H1 (cell line): Measurements from ENCODE around the gene PSMB9. TPM values are rescaled to one million over a fixed set of nuclear protein-coding genes. Genes with fewer than 3 reads are reported as not detected.

ENCODE experiments used
- CTCF ChIA-PET: fragments of 300-600 bp; sonication (Branson Sonifier 250); formaldehyde crosslinking; loops from one replicate; lab custom pipeline; 2021; ENCODE audit not compliant: partially characterized antibody; lab: Charles Lee
- POLR2A ChIA-PET: fragments of 300-600 bp; sonication (Branson Sonifier 250); formaldehyde crosslinking; loops from one replicate; lab custom pipeline; 2021; ENCODE audit warnings: inconsistent platforms; ENCODE audit not compliant: partially characterized antibody; lab: Charles Lee
- DNase-seq, 2 experiments: peaks; one replicate each; pipeline versions ENCODE4 v3.0.0 to v3.0.0-alpha.2; 2010 to 2022; ENCODE audit warnings: low spot score in 2 of 2, low read depth in 1 of 2, mixed read lengths in 1 of 2
- FAIRE-seq: peaks from 2 replicates; lab custom pipeline; 2011; peaks lifted over from hg19 to GRCh38; lab: Jason Lieb, UNC
- H2AFZ ChIP-seq: 2 replicates; pipeline ENCODE4 v1.8.1; 2012; ENCODE audit warnings: low read length, inconsistent platforms
- H2AK5ac ChIP-seq: 2 replicates; pipeline ENCODE4 v1.6.1; 2013; ENCODE audit warnings: low read depth, low read length
- H2BK120ac ChIP-seq: replicated peaks from 2 replicates; pipeline ENCODE3; 2013; ENCODE audit warnings: low read depth, low read length, inconsistent platforms
- H2BK12ac ChIP-seq: 2 replicates; pipeline ENCODE4 v1.6.1; 2013; ENCODE audit warnings: low read depth, low read length
- H2BK15ac ChIP-seq: 2 replicates; pipeline ENCODE4 v1.6.1; 2013; ENCODE audit warnings: low read length
- H2BK20ac ChIP-seq: 2 replicates; pipeline ENCODE4 v1.6.1; 2013; ENCODE audit warnings: low read length
- H2BK5ac ChIP-seq: 2 replicates; pipeline ENCODE4 v1.6.1; 2013; ENCODE audit warnings: low read depth, low read length
- H3K14ac ChIP-seq: 2 replicates; pipeline ENCODE4 v1.6.1; 2013; ENCODE audit warnings: inconsistent platforms; ENCODE audit not compliant: insufficient read length
- H3K18ac ChIP-seq: 2 replicates; pipeline ENCODE4 v1.6.1; 2013; ENCODE audit warnings: low read length; ENCODE audit errors: extremely low read depth
- H3K23ac ChIP-seq: 2 replicates; pipeline ENCODE4 v1.6.1; 2013; ENCODE audit warnings: inconsistent platforms; ENCODE audit not compliant: insufficient read length
- H3K23me2 ChIP-seq: 2 replicates; pipeline ENCODE4 v1.6.1; 2013; ENCODE audit warnings: low read depth, low read length
- H3K27ac ChIP-seq: 2 replicates; pipeline ENCODE4 v1.6.1; 2011; ENCODE audit warnings: low read depth, low read length, inconsistent platforms
- H3K27me3 ChIP-seq, 4 experiments: replicated peaks in 1 of 4; 1 replicate in 1 of 4; 2 replicates in 3 of 4; pipeline versions ENCODE4 v1.6.1 to v1.8.1; 2011 to 2013; ENCODE audit warnings: low read length in 3 of 4, mild to moderate bottlenecking in 3 of 4, inconsistent platforms in 2 of 4, mixed read lengths in 2 of 4, moderate library complexity in 1 of 4; ENCODE audit not compliant: control insufficient read depth in 3 of 4, insufficient read depth in 3 of 4; ENCODE audit errors: extremely low read depth in 1 of 4
- H3K36me3 ChIP-seq, 4 experiments: 2 replicates each; pipeline versions ENCODE4 v1.6.1 to v1.8.1; 2011 to 2013; ENCODE audit warnings: mild to moderate bottlenecking in 4 of 4, low read length in 3 of 4, moderate library complexity in 2 of 4, control low read depth in 1 of 4, inconsistent platforms in 1 of 4; ENCODE audit not compliant: insufficient read depth in 4 of 4, control insufficient read depth in 2 of 4
- H3K4ac ChIP-seq: replicated peaks from 2 replicates; pipeline ENCODE3; 2013; ENCODE audit warnings: low read length, low read depth, mixed read lengths, inconsistent platforms; ENCODE audit not compliant: insufficient read length
- H3K4me1 ChIP-seq, 4 experiments: replicated peaks in 1 of 4; 1 replicate in 1 of 4; 2 replicates in 3 of 4; pipeline versions ENCODE4 v1.6.1 to v1.8.1; 2011 to 2013; ENCODE audit warnings: low read length in 3 of 4, inconsistent platforms in 2 of 4, mixed read lengths in 1 of 4; ENCODE audit not compliant: insufficient read depth in 4 of 4, control insufficient read depth in 3 of 4
- H3K4me2 ChIP-seq, 2 experiments: 2 replicates each; pipeline versions ENCODE4 v1.6.1 to v1.8.1; 2011 to 2013; ENCODE audit warnings: low read depth in 2 of 2, low read length in 2 of 2, control low read depth in 1 of 2, inconsistent platforms in 1 of 2, mild to moderate bottlenecking in 1 of 2; ENCODE audit not compliant: insufficient read depth in 1 of 2
- H3K4me3 ChIP-seq, 4 experiments: fragments of 200-600, 300-600 bp in 1 of 4; sonication (generic), shearing (Covaris generic), sonication (Bioruptor Twin) in 1 of 4; 2 replicates each; pipeline versions ENCODE4 v1.5.1 to v1.8.1; 2011 to 2016; ENCODE audit warnings: low read length in 4 of 4, low read depth in 3 of 4, control low read depth in 2 of 4, inconsistent platforms in 2 of 4, mild to moderate bottlenecking in 2 of 4, mixed read lengths in 1 of 4, moderate library complexity in 1 of 4; ENCODE audit not compliant: insufficient read depth in 2 of 4; ENCODE audit errors: extremely low read depth in 1 of 4
- H3K56ac ChIP-seq: replicated peaks from 2 replicates; pipeline ENCODE3; 2013; ENCODE audit warnings: low read depth, mild to moderate bottlenecking, mixed read lengths, low read length, inconsistent platforms; ENCODE audit not compliant: insufficient read length
- H3K79me1 ChIP-seq: 2 replicates; pipeline ENCODE4 v1.6.1; 2013; ENCODE audit warnings: low read depth, low read length, control low read depth
- H3K79me2 ChIP-seq, 2 experiments: 2 replicates each; pipeline versions ENCODE4 v1.6.1 to v1.8.1; 2012 to 2013; ENCODE audit warnings: low read length in 2 of 2, mild to moderate bottlenecking in 2 of 2, inconsistent platforms in 1 of 2; ENCODE audit not compliant: insufficient read depth in 2 of 2, control insufficient read depth in 1 of 2
- H3K9ac ChIP-seq, 4 experiments: replicated peaks in 1 of 4; 1 replicate in 1 of 4; 2 replicates in 3 of 4; pipeline versions ENCODE4 v1.6.1 to v1.8.1; 2011 to 2013; ENCODE audit warnings: low read depth in 3 of 4, low read length in 3 of 4, control low read depth in 2 of 4, mild to moderate bottlenecking in 2 of 4, moderate library complexity in 2 of 4, inconsistent platforms in 1 of 4; ENCODE audit errors: extremely low read depth in 1 of 4
- H3K9me3 ChIP-seq, 2 experiments: 2 replicates each; pipeline versions ENCODE4 v1.6.1 to v1.8.1; 2012 to 2013; ENCODE audit warnings: mild to moderate bottlenecking in 2 of 2, moderate library complexity in 2 of 2, control low read depth in 1 of 2, inconsistent platforms in 1 of 2, low read depth in 1 of 2, low read length in 1 of 2, mixed read lengths in 1 of 2; ENCODE audit not compliant: insufficient read depth in 2 of 2
- H4K20me1 ChIP-seq, 2 experiments: replicated peaks in 1 of 2; 2 replicates each; pipeline versions ENCODE3 to v1.8.1; 2011 to 2013; ENCODE audit warnings: inconsistent platforms in 2 of 2, low read length in 2 of 2, mild to moderate bottlenecking in 1 of 2; ENCODE audit not compliant: insufficient read depth in 2 of 2, control insufficient read depth in 1 of 2
- H4K5ac ChIP-seq: 2 replicates; pipeline ENCODE4 v1.6.1; 2013; ENCODE audit warnings: low read length, low read depth, mixed read lengths, inconsistent platforms; ENCODE audit not compliant: insufficient read length
- H4K8ac ChIP-seq: 2 replicates; pipeline ENCODE4 v1.8.0; 2013; ENCODE audit warnings: mild to moderate bottlenecking, moderate library complexity, low read length, inconsistent platforms; ENCODE audit not compliant: insufficient read depth; ENCODE audit errors: extremely low read depth
- H4K91ac ChIP-seq: replicated peaks from 2 replicates; pipeline ENCODE3; 2013; ENCODE audit warnings: low read length, mixed read lengths, inconsistent platforms; ENCODE audit not compliant: insufficient read length
- ASH2L ChIP-seq: fragments of 200-600, 300-600 bp; sonication (generic); IDR thresholded peaks from one replicate; pipeline ENCODE4 v1.7.1; 2017; ENCODE audit warnings: low read length
- BRCA1 ChIP-seq: IDR thresholded peaks from 2 replicates; pipeline ENCODE4 v1.6.1; 2012; ENCODE audit warnings: low read depth, low read length, improper control_type of control experiment
- EZH2 ChIP-seq: fragments of 200-600 bp; sonication (generic); IDR thresholded peaks from 2 replicates; pipeline ENCODE4 v1.7.1; 2012; ENCODE audit warnings: low read depth, mild to moderate bottlenecking, moderate library complexity, low read length, inconsistent platforms; ENCODE audit not compliant: severe bottlenecking
- GABPA ChIP-seq: IDR thresholded peaks from 2 replicates; pipeline ENCODE4 v1.6.1; 2011; ENCODE audit warnings: mild to moderate bottlenecking, low read length, moderate library complexity, borderline replicate concordance; ENCODE audit not compliant: insufficient read depth
- RBBP5 ChIP-seq: IDR thresholded peaks from 2 replicates; pipeline ENCODE4 v1.7.1; 2012; ENCODE audit warnings: low read depth, mild to moderate bottlenecking, inconsistent platforms, low read length, moderate library complexity, borderline replicate concordance
- RNF2 ChIP-seq: fragments of 200-900, 300-1000 bp; sonication (generic); IDR thresholded peaks from 2 replicates; pipeline ENCODE4 v1.7.1; 2016; ENCODE audit warnings: borderline replicate concordance, low read depth, mild to moderate bottlenecking, antibody characterized with exemption, low read length; ENCODE audit not compliant: poor library complexity, severe bottlenecking; ENCODE audit errors: missing control alignments
- SUZ12 ChIP-seq: fragments of 200-600 bp; sonication (generic); IDR thresholded peaks from 2 replicates; pipeline ENCODE4 v1.6.1; 2012; ENCODE audit warnings: mild to moderate bottlenecking, inconsistent platforms, low read length, moderate library complexity, mixed read lengths
- TCF12 ChIP-seq: IDR thresholded peaks from 2 replicates; pipeline ENCODE4 v1.6.1; 2011; ENCODE audit warnings: low read depth, mild to moderate bottlenecking, low read length
- WGBS, 2 experiments: shearing (Covaris generic) in 1 of 2; methylation state at CpG; one replicate each; pipeline versions ENCODE4 v1.1.6 to v1.1.7; 2013 to 2015; ENCODE audit warnings: low lambda C conversion rate in 2 of 2, mixed read lengths in 2 of 2, inconsistent platforms in 1 of 2, low coverage in 1 of 2, missing lambda C conversion rate in 1 of 2; ENCODE audit not compliant: insufficient replicate concordance in 2 of 2, insufficient coverage in 1 of 2, insufficient read length in 1 of 2; ENCODE audit errors: extremely low coverage in 1 of 2, missing lambda C conversion rate in 1 of 2; 5-methylcytosine and 5-hydroxymethylcytosine counted together
- polyA plus RNA-seq, 7 experiments: library from polyadenylated mRNA; depleted of rRNA in 3 of 7; stranded (reverse) in 5 of 7; unstranded in 2 of 7; fragments of >200 nt in 5 of 7; fragments of 200-250 nt in 2 of 7; gene quantifications; 1 replicate in 5 of 7; 2 replicates in 1 of 7; 4 replicates in 1 of 7; pipeline versions ENCODE4 v1.2.1 to v1.2.3, GENCODE V29; 2011 to 2013; ENCODE audit warnings: missing spikeins in 2 of 7, mixed read lengths in 2 of 7
- total RNA-seq: library from RNA; stranded (reverse); fragmentation: NEBNext Ultra II Directional; extraction: Animal tissue kit (Norgen Biotek cat#: 25700); gene quantifications from 2 replicates; pipeline ENCODE4 v1.2.1, GENCODE V29; 2021
- TF ChIP-seq, protein P1 (sequence below), 3 experiments: IDR thresholded peaks; 1 replicate in 2 of 3; 2 replicates in 1 of 3; pipeline versions ENCODE4 v1.5.1 to v1.6.1; 2011; ENCODE audit warnings: low read length in 3 of 3, mild to moderate bottlenecking in 3 of 3, inconsistent platforms in 2 of 3, low read depth in 1 of 3, moderate library complexity in 1 of 3; ENCODE audit not compliant: insufficient read depth in 1 of 3; ENCODE audit errors: control extremely low read depth in 1 of 3

PSMB9 gene
- total and polyA plus RNA-seq, 2 of the 8 experiments (the other 6 are each of a cell fraction or from before 2014, with no cell fraction given), result 4.5 to 22.8 TPM

DNA sequence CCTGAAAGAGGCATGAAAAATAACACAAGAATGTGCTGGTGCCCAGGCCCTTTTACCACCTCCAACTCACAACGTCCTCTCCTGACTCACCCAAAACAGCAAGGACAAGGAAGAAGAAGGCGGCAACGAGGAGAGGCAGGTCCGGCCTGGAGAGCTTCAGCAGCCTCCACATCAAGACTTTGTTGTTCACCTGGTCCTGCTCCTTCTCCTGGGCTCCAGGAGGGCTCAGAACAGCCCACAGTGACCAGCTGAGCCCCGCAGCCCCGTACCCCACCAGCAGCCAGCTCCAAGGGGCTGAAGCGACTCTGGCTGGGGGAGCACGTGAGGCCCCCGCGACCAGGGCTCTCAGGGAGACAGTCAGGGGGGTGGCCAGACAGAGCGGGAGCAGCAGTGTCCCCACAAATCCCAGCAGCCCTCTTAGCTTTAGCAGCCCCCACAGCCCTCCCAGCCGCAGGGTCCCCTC, 16.3 kb upstream of the PSMB9 start:
- peak overlapping the region; percentile 22 for H4K91ac ChIP-seq
- no peaks in the 10 kb centered on the region for H3K9me3 ChIP-seq
- peak overlapping the region in 3 of 4 experiments; percentile 13 to 36 (median 16); a peak in 3 of 7 replicates for H3K9ac ChIP-seq
- H3K23ac ChIP-seq, result no peak overlapping the region
- H2BK120ac ChIP-seq, result no peak overlapping the region
- peaks cover 0 to 7% (median 4%) of the 10 kb centered on the region in 4 experiments; a peak in 5 of 7 replicates for H3K4me1 ChIP-seq
- H3K56ac ChIP-seq, result no peak overlapping the region
- 0 out of 2 replicates have a peak overlapping the region, but pooled peaks have one; percentile 9 for H2BK12ac ChIP-seq
- WGBS, 2 experiments, result 49% methylated on average over 12 of the region's 12 CpGs; no CpG with 5 or more reads in 1 of the 2 experiments
- peaks cover 0 to 1% of the 10 kb centered on the region in 2 experiments for H4K20me1 ChIP-seq
- H4K8ac ChIP-seq, result 0 out of 2 replicates have a peak overlapping the region, but pooled peaks have one; percentile 54
- H3K27me3 ChIP-seq, result peaks cover 0 to 4% (median 0%) of the 10 kb centered on the region in 4 experiments; a peak in 1 of 7 replicates
- FAIRE-seq (no peak), DNase-seq (no peak)
- 0 out of 2 replicates have a peak overlapping the region, but pooled peaks have one; percentile 44 for H2AFZ ChIP-seq
- H3K79me2 ChIP-seq, result no peaks in the 10 kb centered on the region
- POLR2A ChIA-PET, result interaction anchor here (0.9 to 3.0 kb wide), 7 partner anchors 10 to 243 kb away, joined by 4 to 26 read pairs (median 6); partner anchors contain the start of genes PSMB9 and TAP1
- H3K79me1 ChIP-seq, result no peaks in the 10 kb centered on the region
- H2BK20ac ChIP-seq, result no peak overlapping the region
- H3K14ac ChIP-seq, result no peak overlapping the region
- peak overlapping the region; percentile 53 to 81 (median 68) for H3K4me3 ChIP-seq
- H3K4me2 ChIP-seq, result peak overlapping the region; percentile 59 to 80
- no peaks in the 10 kb centered on the region; a peak in 2 of 8 replicates for H3K36me3 ChIP-seq
- peak overlapping the region; percentile 83; the same call in 1 of the 2 replicates for H2BK15ac ChIP-seq
- CTCF ChIA-PET, result interaction anchor here (0.8 to 11.2 kb wide), 16 partner anchors 10 to 129 kb away, joined by 3 to 402 read pairs (median 12); partner anchors contain the start of genes BRD2, HLA-DMA, HLA-DMB and PSMB9
- H2BK5ac ChIP-seq, result no peak overlapping the region
- no peak overlapping the region for H2AK5ac ChIP-seq
- no peak overlapping the region for H4K5ac ChIP-seq
- peak overlapping the region; percentile 29; the same call in 1 of the 2 replicates for H3K18ac ChIP-seq
- H3K4ac ChIP-seq, result no peak overlapping the region
- H3K23me2 ChIP-seq, result peaks cover 3% of the 10 kb centered on the region
- H3K27ac ChIP-seq, result no peak overlapping the region
- TF ChIP-seq, protein P1, sequence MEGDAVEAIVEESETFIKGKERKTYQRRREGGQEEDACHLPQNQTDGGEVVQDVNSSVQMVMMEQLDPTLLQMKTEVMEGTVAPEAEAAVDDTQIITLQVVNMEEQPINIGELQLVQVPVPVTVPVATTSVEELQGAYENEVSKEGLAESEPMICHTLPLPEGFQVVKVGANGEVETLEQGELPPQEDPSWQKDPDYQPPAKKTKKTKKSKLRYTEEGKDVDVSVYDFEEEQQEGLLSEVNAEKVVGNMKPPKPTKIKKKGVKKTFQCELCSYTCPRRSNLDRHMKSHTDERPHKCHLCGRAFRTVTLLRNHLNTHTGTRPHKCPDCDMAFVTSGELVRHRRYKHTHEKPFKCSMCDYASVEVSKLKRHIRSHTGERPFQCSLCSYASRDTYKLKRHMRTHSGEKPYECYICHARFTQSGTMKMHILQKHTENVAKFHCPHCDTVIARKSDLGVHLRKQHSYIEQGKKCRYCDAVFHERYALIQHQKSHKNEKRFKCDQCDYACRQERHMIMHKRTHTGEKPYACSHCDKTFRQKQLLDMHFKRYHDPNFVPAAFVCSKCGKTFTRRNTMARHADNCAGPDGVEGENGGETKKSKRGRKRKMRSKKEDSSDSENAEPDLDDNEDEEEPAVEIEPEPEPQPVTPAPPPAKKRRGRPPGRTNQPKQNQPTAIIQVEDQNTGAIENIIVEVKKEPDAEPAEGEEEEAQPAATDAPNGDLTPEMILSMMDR (IDR thresholded peaks at IDR 0.05; ENCODE audit: control extremely low read depth in 1 of 3, insufficient read depth in 1 of 3, low read depth in 1 of 3, low read length in 3 of 3), result no peak
- TF ChIP-seq RNF2, result no peak
- TF ChIP-seq EZH2, result no peak
- no peak for TF ChIP-seq GABPA
- TF ChIP-seq RBBP5, result no peak
- TF ChIP-seq SUZ12, result no peak
- TF ChIP-seq TCF12, result no peak
- TF ChIP-seq BRCA1, result no peak
- no peak for TF ChIP-seq ASH2L
